A673 (cell line): ENCODE results near the gene FGF3.

ENCODE experiments used
- CTCF ChIP-seq: fragments of 300-800, 200-600 bp; sonication (generic); conservative IDR thresholded peaks from 2 replicates; pipeline ENCODE4 v1.5.1; 2017; ENCODE audit warnings: low read depth, mild to moderate bottlenecking, antibody characterized with exemption, low read length, moderate library complexity, mixed read lengths
- EZH2 ChIP-seq: fragments of 200-600 bp; sonication (generic); IDR thresholded peaks from 2 replicates; pipeline ENCODE4 v1.6.1; 2017; ENCODE audit warnings: borderline replicate concordance, low read depth, mild to moderate bottlenecking, mixed read lengths, antibody characterized with exemption, low read length; ENCODE audit not compliant: poor library complexity, severe bottlenecking

DNA sequence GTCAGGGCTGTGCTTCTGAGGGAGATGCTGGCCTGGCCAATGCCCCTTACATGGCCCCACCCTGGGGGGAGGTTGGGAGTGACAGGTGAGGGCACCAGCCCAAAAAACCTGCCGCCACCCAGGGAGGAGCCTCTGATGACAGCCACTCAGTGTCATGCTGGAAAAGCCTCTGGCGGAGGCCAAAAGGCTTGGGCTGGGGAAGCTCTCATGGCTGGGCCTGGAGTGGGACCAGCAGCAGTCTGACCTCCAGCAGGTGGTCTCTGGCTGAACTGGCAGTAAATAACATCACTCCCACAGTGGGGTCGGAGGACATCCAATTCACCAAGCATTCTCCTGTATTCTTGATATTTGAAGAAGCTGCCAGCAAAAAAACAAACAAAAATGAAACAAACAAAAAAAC, 20.1 kb downstream of the FGF3 start:
- TF ChIP-seq CTCF (no peak), EZH2 (no peak)
